Lower leg skin (tissue), 3 donors: ENCODE results near the gene NUDT2.

Experiments used
- CTCF ChIP-seq, 3 donors: fragments of 450-650 bp; IDR thresholded peaks; one replicate each; pipeline ENCODE4 v1.5.1; 2016; ENCODE audit warnings: antibody characterized with exemption in 3 of 3, mild to moderate bottlenecking in 3 of 3, moderate library complexity in 2 of 3
- POLR2A ChIP-seq, 2 donors: fragments of 450-650 bp; IDR thresholded peaks; one replicate each; pipeline ENCODE4 v1.6.1; 2016 to 2017; ENCODE audit warnings: antibody characterized with exemption in 2 of 2, mild to moderate bottlenecking in 1 of 2, moderate library complexity in 1 of 2

DNA sequence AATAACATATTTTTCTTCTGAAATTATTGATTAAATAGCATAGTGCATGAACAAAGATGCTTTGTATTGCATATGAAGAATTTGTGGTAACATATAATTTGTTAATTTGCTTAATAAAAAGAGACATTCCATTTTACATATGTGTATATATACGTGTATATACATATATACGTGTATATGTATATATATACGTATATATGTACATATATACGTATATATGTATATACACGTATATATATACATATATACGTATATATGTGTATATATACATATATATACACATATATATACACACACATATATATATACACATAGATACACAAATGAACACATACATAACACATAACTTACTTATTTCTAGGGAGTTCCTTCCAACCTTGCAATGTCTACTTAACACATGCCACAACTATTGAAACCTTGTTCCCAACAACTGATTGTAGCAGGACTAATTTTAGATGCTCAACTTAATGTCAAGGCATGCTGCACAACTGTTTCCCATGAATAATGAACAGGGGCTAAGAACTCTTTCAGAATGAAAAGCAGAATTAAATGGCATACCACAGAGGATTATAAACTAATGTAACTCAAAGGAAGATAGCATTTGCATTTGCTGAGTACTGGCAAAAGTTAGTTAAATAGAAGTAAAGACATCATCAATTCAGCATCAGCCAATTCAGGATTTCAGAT lies 17.7 kb upstream of the NUDT2 start:
- no peak for TF ChIP-seq CTCF (IDR thresholded peaks at IDR 0.05)
- TF ChIP-seq POLR2A (IDR thresholded peaks at IDR 0.05), result no peak
